Right atrium auricular region (tissue), 2 donors: ENCODE data around the gene HABP4. TPM values are rescaled to one million over a fixed set of nuclear protein-coding genes. Genes with fewer than 3 reads are reported as not detected.
A peak's percentile ranks its signal among the peaks of the same experiment; 100 is the strongest.

Experiments
- DNase-seq: peaks from one replicate; pipeline ENCODE4 v3.0.0-alpha.2; 2019; ENCODE audit warnings: low spot score
- H3K27ac ChIP-seq, 2 donors: fragments of 200-600 bp; sonication (generic); 1 replicate in 1 of 2; 2 replicates in 1 of 2; pipeline ENCODE4 v1.5.1; 2016 to 2019
- H3K27me3 ChIP-seq, 2 donors: fragments of 200-600 bp; sonication (generic); one replicate each; pipeline versions ENCODE4 v1.5.1 to v1.6.0; 2017 to 2019
- H3K36me3 ChIP-seq: fragments of 200-600 bp; sonication (generic); one replicate; pipeline ENCODE4 v1.5.1; 2016
- H3K4me1 ChIP-seq, 2 donors: fragments of 200-600 bp; sonication (generic); one replicate each; pipeline versions ENCODE4 v1.5.1 to v1.6.0; 2017 to 2019
- H3K4me3 ChIP-seq, 2 donors: fragments of 200-600 bp; sonication (generic); 1 replicate in 1 of 2; 2 replicates in 1 of 2; pipeline ENCODE4 v1.5.1; 2017 to 2019; ENCODE audit warnings: mild to moderate bottlenecking in 1 of 2, moderate library complexity in 1 of 2
- H3K9me3 ChIP-seq, 2 donors: fragments of 200-600 bp; sonication (generic); one replicate each; pipeline ENCODE4 v1.5.1; 2019
- total RNA-seq, 2 donors: library from RNA; depleted of rRNA; stranded (reverse); fragments of >200 nt; gene quantifications; one replicate each; pipeline ENCODE4 v1.1.0, GENCODE V29; 2016
- TF ChIP-seq, protein P1 (sequence below), 2 donors: fragments of 200-600 bp; sonication (generic); IDR thresholded peaks; one replicate each; pipeline ENCODE4 v1.5.1; 2019; ENCODE audit warnings: antibody characterized with exemption in 2 of 2

The HABP4 gene
- total RNA-seq, 2 donors from 2014 or later: 16.5 to 20.5 TPM

- Histone ChIP-seq H3K27ac (peak overlapping the region; percentile 30 to 31), H3K4me3 (no peak overlapping the region), H3K27me3 (no peaks in the 10 kb centered on the region), H3K9me3 (no peaks in the 10 kb centered on the region), H3K36me3 (no peaks in the 10 kb centered on the region), H3K4me1 (peaks cover 0 to 14% of the 10 kb centered on the region in 2 donors)
- no peak for DNase-seq
- TF ChIP-seq, protein P1, sequence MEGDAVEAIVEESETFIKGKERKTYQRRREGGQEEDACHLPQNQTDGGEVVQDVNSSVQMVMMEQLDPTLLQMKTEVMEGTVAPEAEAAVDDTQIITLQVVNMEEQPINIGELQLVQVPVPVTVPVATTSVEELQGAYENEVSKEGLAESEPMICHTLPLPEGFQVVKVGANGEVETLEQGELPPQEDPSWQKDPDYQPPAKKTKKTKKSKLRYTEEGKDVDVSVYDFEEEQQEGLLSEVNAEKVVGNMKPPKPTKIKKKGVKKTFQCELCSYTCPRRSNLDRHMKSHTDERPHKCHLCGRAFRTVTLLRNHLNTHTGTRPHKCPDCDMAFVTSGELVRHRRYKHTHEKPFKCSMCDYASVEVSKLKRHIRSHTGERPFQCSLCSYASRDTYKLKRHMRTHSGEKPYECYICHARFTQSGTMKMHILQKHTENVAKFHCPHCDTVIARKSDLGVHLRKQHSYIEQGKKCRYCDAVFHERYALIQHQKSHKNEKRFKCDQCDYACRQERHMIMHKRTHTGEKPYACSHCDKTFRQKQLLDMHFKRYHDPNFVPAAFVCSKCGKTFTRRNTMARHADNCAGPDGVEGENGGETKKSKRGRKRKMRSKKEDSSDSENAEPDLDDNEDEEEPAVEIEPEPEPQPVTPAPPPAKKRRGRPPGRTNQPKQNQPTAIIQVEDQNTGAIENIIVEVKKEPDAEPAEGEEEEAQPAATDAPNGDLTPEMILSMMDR (IDR thresholded peaks at IDR 0.05): no peak
These were observed 58.4 kb downstream of the HABP4 start for GRCh38 chr9:96508227-96508940.

- H3K36me3 ChIP-seq: no peaks in the 10 kb centered on the region
- H3K27me3 ChIP-seq: no peaks in the 10 kb centered on the region
- peaks cover 0 to 14% of the 10 kb centered on the region in 2 donors for H3K4me1 ChIP-seq
- no peaks in the 10 kb centered on the region for H3K9me3 ChIP-seq
- peak overlapping the region; percentile 30 to 31 for H3K27ac ChIP-seq
- H3K4me3 ChIP-seq: no peak overlapping the region
- TF ChIP-seq, protein P1 (IDR thresholded peaks at IDR 0.05): no peak
- DNase-seq: no peak
These were observed 59.1 kb downstream of the HABP4 start for GRCh38 chr9:96509026-96509425.

- H3K27ac ChIP-seq: no peak overlapping the region
- H3K4me3 ChIP-seq: no peak overlapping the region
- H3K36me3 ChIP-seq: no peaks in the 10 kb centered on the region
- no peak for DNase-seq
- H3K4me1 ChIP-seq: peaks cover 0 to 16% of the 10 kb centered on the region in 2 donors
- no peaks in the 10 kb centered on the region for H3K27me3 ChIP-seq
- no peaks in the 10 kb centered on the region for H3K9me3 ChIP-seq
- TF ChIP-seq, protein P1 (IDR thresholded peaks at IDR 0.05): no peak
These were observed 59.9 kb downstream of the HABP4 start for GRCh38 chr9:96509848-96510247.

DNA sequence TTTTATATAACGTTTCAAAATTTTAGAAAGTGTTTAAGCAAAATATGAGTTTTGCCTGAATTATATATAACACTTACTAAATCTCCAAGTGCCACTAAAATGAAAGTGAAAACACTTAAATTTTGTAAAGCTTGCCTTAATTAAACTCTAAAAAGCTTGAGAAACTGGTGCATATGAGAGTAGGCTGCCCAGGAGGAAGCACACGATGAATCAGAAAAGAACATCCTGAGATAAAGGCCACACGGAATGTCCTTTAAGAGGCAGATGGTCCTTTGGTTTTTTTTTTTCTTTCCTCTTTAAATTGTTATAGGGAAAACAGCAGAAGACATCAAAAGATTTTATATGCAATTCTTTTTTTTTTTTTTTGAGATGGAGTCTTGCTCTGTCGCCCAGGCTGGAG lies 60.3 kb downstream of the HABP4 start:
- no peak for DNase-seq
- no peaks in the 10 kb centered on the region for H3K27me3 ChIP-seq
- no peak overlapping the region for H3K4me3 ChIP-seq
- no peaks in the 10 kb centered on the region for H3K36me3 ChIP-seq
- H3K27ac ChIP-seq: no peak overlapping the region
- TF ChIP-seq, protein P1 (IDR thresholded peaks at IDR 0.05): no peak
- no peaks in the 10 kb centered on the region for H3K9me3 ChIP-seq
- H3K4me1 ChIP-seq: peaks cover 0 to 19% of the 10 kb centered on the region in 2 donors

DNA sequence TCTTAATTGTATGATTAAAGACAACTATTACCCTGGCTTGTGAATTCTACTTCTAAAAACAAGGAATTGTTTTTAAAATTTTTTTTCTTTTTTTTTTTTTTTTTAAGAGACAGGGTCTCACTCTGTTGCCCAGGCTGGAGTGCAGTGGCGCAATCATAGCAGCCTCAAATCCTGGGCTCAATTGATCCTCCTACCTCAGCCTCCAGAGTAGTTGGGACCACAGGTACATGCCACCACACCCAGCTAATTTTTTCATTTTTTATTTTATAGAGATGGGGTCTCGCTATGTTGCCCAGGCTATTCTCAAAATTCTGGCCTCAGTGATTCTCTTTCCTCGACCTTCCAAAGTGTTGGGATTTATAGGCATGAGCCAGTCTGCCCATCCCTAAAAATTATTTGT lies 62.3 kb downstream of the HABP4 start:
- Histone ChIP-seq H3K27me3 (no peaks in the 10 kb centered on the region), H3K36me3 (no peaks in the 10 kb centered on the region), H3K9me3 (no peaks in the 10 kb centered on the region), H3K27ac (no peak overlapping the region), H3K4me1 (peaks cover 0 to 30% of the 10 kb centered on the region in 2 donors), H3K4me3 (no peak overlapping the region)
- TF ChIP-seq, protein P1 (IDR thresholded peaks at IDR 0.05): no peak
- no peak for DNase-seq

- Histone ChIP-seq H3K4me3 (no peak overlapping the region), H3K9me3 (no peaks in the 10 kb centered on the region), H3K27me3 (no peaks in the 10 kb centered on the region), H3K36me3 (no peaks in the 10 kb centered on the region), H3K27ac (peak overlapping the region; percentile 20 to 79), H3K4me1 (peaks cover 0 to 22% of the 10 kb centered on the region in 2 donors)
- TF ChIP-seq, protein P1 (IDR thresholded peaks at IDR 0.05): no peak
- DNase-seq: no peak
These were observed 63.7 kb downstream of the HABP4 start for GRCh38 chr9:96513622-96514021.
